K562 (cell line): ENCODE results near the gene CLP1. TPM values are rescaled to one million over a fixed set of nuclear protein-coding genes. Genes with fewer than 3 reads are reported as not detected.
A peak's percentile ranks its signal among the peaks of the same experiment; 100 is the strongest.

Experiments used
- BHLHE40 ChIP-seq: IDR thresholded peaks from 2 replicates; pipeline ENCODE4 v1.6.1; 2011; ENCODE audit warnings: low read length, improper control_type of control experiment
- FOXJ2 ChIP-seq: fragments of 200-800 bp; sonication (Bioruptor generic); IDR thresholded peaks from 2 replicates; pipeline ENCODE4 v1.6.1; 2016; ENCODE audit warnings: missing genetic modification characterization, missing compliant biosample characterization
- GTF2E2 ChIP-seq: fragments of 200-800 bp; sonication (Bioruptor generic); IDR thresholded peaks from 2 replicates; pipeline ENCODE4 v1.6.1; 2016; ENCODE audit warnings: missing genetic modification characterization, missing compliant biosample characterization
- HNRNPK ChIP-seq: fragments of 200-400 bp; formaldehyde crosslinking; IDR thresholded peaks from one replicate; pipeline ENCODE4 v1.6.1; 2018; ENCODE audit warnings: mild to moderate bottlenecking, low read depth, low read length; ENCODE audit not compliant: poor library complexity, severe bottlenecking
- KDM2B ChIP-seq: fragments of 250-450 bp; sonication (Bioruptor Pico); IDR thresholded peaks from 2 replicates; pipeline ENCODE4 v1.8.0; 2021; ENCODE audit warnings: mild to moderate bottlenecking, moderate library complexity
- MXI1 ChIP-seq: IDR thresholded peaks from 2 replicates; pipeline ENCODE4 v1.6.1; 2011; ENCODE audit warnings: low read depth, mild to moderate bottlenecking, improper control_type of control experiment, low read length
- SIN3B ChIP-seq: fragments of 450-650 bp; IDR thresholded peaks from 2 replicates; pipeline ENCODE4 v1.6.1; 2017; ENCODE audit warnings: low read depth, mild to moderate bottlenecking, moderate library complexity
- XRCC4 ChIP-seq: IDR thresholded peaks from one replicate; pipeline ENCODE4 v1.6.1; 2011; ENCODE audit not compliant: insufficient read depth, insufficient read length; ENCODE audit errors: extremely low read depth
- ZFX ChIP-seq: sonication (generic); formaldehyde crosslinking; IDR thresholded peaks from 2 replicates; pipeline ENCODE4 v1.8.0; 2022; ENCODE audit warnings: mild to moderate bottlenecking, missing genetic modification reagents, moderate library complexity
- ZNF143 ChIP-seq: sonication (generic); formaldehyde crosslinking; IDR thresholded peaks from 2 replicates; pipeline ENCODE4 v1.9.0; 2022; ENCODE audit warnings: mild to moderate bottlenecking, missing genetic modification reagents
- ZNF311 ChIP-seq: fragments of 250-450 bp; sonication (Bioruptor Pico); IDR thresholded peaks from 2 replicates; pipeline ENCODE4 v1.4.0; 2020; ENCODE audit warnings: mild to moderate bottlenecking, moderate library complexity
- polyA plus RNA-seq, 8 experiments: library from polyadenylated mRNA; depleted of rRNA in 4 of 8; stranded (reverse) in 5 of 8; unstranded in 3 of 8; fragments of >200 nt; fragmentation: Nextera tagmentation in 2 of 8; fragmentation: Illumina TruSeq in 1 of 8; extraction: Ambion mirVana in 2 of 8; extraction: Trizol in 1 of 8; gene quantifications; 2 replicates each; pipeline versions ENCODE4 v1.2.1 to v1.2.3, GENCODE V29; 2011 to 2014; ENCODE audit warnings: inconsistent platforms in 1 of 8, missing spikeins in 1 of 8
- total RNA-seq, 7 experiments: library from RNA; depleted of rRNA in 6 of 7; stranded (reverse); fragments of >200 nt in 6 of 7; fragmentation: Illumina TruSeq in 2 of 7; extraction: Trizol in 2 of 7; gene quantifications; 2 replicates each; pipeline versions ENCODE4 v1.2.1 to v1.2.3, GENCODE V29; 2011 to 2021; ENCODE audit warnings: low replicate concordance in 1 of 7
- TF ChIP-seq, protein P1 (sequence below): fragments of 450-650 bp; IDR thresholded peaks from 2 replicates; pipeline ENCODE4 v1.6.1; 2014; ENCODE audit warnings: low read depth, mild to moderate bottlenecking, moderate library complexity, borderline replicate concordance
- TF ChIP-seq, protein P2 (sequence below), 2 experiments: fragments of 450-650 bp in 1 of 2; sonication (generic) in 1 of 2; formaldehyde crosslinking in 1 of 2; IDR thresholded peaks in 1 of 2; conservative IDR thresholded peaks in 1 of 2; 2 replicates each; pipeline versions ENCODE4 v1.6.1 to v1.8.1; 2016 to 2023; ENCODE audit warnings: mild to moderate bottlenecking in 2 of 2, moderate library complexity in 2 of 2, inconsistent platforms in 1 of 2, missing genetic modification reagents in 1 of 2
- TF ChIP-seq, protein P3 (sequence below): fragments of 450-650 bp; IDR thresholded peaks from 2 replicates; pipeline ENCODE4 v1.6.1; 2016
- TF ChIP-seq, protein P4 (sequence below): sonication (generic); formaldehyde crosslinking; IDR thresholded peaks from 2 replicates; pipeline ENCODE4 v1.9.0; 2022; ENCODE audit warnings: mild to moderate bottlenecking, missing genetic modification reagents
- TF ChIP-seq, protein P5 (sequence below), 2 experiments: fragments of 450-650 bp in 1 of 2; IDR thresholded peaks; 2 replicates each; pipeline ENCODE4 v1.6.1; 2011 to 2017; ENCODE audit warnings: low read depth in 2 of 2, antibody characterized with exemption in 1 of 2, borderline replicate concordance in 1 of 2, low read length in 1 of 2, mild to moderate bottlenecking in 1 of 2, mixed read lengths in 1 of 2; ENCODE audit not compliant: control insufficient read depth in 1 of 2
- TF ChIP-seq, protein P6 (sequence below): sonication (generic); formaldehyde crosslinking; IDR thresholded peaks from 2 replicates; pipeline ENCODE4 v1.9.0; 2022; ENCODE audit warnings: mild to moderate bottlenecking, missing genetic modification reagents

CLP1 gene
- total and polyA plus RNA-seq, 9 of the 15 experiments (the other 6 are each of a cell fraction or from before 2014, with no cell fraction given): 19.1 to 46.2 (median 27.8) TPM

DNA sequence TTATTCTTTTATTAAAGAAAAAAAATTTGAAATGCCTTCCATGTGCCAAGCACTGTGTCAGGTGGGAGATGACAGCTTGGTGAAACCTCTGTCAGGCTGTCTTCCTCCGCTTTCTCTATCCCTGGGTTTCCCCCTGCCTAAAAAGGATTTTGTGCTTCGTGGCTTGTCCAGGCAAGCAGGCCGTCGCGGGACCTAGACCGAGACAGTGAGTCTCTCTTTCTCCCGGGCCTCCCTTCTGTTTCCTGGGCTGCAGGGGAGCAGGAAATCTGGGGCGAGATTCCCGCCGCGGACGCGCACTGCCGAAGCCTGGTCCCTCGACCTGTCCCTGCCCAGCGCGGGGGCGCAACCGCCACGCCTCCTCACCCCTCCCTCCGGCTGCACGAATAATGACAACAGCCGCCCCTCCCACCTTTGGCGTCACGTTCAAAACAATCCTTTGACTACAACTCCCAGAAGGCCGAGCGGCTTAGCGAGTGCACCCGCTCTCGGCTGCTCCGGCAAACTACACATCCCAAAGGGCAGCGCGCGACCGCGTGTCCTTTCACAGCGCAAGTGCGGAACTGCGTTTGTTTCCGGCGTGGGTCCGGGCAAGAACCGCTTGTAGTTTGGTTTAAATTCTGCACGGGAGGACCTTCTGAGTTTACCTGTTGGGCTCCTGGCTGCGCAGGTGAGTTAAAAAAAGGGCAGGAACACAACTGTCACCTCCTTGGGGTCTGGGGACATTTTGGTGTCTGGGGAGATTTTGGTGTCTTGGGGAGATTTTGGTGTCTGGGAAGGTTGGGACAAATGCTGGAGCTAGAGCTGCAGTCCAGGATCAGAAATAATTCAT lies at the start of gene CLP1 (continued):
- TF ChIP-seq ZNF311 (CRISPR knock-in tag) (0 out of 2 replicates have a peak, but pooled peaks have one; percentile 44), SIN3B (peak; percentile 47; the same call in 1 of the 2 replicates), BHLHE40 (peak; percentile 91), HNRNPK (no peak), MXI1 (peak; percentile 94), ZFX (CRISPR knock-in tag) (peak; percentile 79), KDM2B (CRISPR knock-in tag) (no peak), ZNF143 (CRISPR knock-in tag) (peak; percentile 98), FOXJ2 (tag) (peak; percentile 66; the same call in 1 of the 2 replicates), GTF2E2 (tag) (peak; percentile 46; the same call in 1 of the 2 replicates), XRCC4 (no peak)
- TF ChIP-seq, protein P1, sequence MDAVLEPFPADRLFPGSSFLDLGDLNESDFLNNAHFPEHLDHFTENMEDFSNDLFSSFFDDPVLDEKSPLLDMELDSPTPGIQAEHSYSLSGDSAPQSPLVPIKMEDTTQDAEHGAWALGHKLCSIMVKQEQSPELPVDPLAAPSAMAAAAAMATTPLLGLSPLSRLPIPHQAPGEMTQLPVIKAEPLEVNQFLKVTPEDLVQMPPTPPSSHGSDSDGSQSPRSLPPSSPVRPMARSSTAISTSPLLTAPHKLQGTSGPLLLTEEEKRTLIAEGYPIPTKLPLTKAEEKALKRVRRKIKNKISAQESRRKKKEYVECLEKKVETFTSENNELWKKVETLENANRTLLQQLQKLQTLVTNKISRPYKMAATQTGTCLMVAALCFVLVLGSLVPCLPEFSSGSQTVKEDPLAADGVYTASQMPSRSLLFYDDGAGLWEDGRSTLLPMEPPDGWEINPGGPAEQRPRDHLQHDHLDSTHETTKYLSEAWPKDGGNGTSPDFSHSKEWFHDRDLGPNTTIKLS: peak; percentile 92
- TF ChIP-seq, protein P2, sequence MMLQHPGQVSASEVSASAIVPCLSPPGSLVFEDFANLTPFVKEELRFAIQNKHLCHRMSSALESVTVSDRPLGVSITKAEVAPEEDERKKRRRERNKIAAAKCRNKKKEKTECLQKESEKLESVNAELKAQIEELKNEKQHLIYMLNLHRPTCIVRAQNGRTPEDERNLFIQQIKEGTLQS (IDR thresholded peaks at IDR 0.05): peak; percentile 18; the same call in 1 of the 2 replicates
- TF ChIP-seq, protein P2 (CRISPR knock-in tag; conservative IDR thresholded peaks at IDR 0.05): no peak
- TF ChIP-seq, protein P3, sequence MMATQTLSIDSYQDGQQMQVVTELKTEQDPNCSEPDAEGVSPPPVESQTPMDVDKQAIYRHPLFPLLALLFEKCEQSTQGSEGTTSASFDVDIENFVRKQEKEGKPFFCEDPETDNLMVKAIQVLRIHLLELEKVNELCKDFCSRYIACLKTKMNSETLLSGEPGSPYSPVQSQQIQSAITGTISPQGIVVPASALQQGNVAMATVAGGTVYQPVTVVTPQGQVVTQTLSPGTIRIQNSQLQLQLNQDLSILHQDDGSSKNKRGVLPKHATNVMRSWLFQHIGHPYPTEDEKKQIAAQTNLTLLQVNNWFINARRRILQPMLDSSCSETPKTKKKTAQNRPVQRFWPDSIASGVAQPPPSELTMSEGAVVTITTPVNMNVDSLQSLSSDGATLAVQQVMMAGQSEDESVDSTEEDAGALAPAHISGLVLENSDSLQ: peak; percentile 31; the same call in 1 of the 2 replicates
- TF ChIP-seq, protein P4, sequence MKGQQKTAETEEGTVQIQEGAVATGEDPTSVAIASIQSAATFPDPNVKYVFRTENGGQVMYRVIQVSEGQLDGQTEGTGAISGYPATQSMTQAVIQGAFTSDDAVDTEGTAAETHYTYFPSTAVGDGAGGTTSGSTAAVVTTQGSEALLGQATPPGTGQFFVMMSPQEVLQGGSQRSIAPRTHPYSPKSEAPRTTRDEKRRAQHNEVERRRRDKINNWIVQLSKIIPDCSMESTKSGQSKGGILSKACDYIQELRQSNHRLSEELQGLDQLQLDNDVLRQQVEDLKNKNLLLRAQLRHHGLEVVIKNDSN: peak; percentile 73
- TF ChIP-seq, protein P5, sequence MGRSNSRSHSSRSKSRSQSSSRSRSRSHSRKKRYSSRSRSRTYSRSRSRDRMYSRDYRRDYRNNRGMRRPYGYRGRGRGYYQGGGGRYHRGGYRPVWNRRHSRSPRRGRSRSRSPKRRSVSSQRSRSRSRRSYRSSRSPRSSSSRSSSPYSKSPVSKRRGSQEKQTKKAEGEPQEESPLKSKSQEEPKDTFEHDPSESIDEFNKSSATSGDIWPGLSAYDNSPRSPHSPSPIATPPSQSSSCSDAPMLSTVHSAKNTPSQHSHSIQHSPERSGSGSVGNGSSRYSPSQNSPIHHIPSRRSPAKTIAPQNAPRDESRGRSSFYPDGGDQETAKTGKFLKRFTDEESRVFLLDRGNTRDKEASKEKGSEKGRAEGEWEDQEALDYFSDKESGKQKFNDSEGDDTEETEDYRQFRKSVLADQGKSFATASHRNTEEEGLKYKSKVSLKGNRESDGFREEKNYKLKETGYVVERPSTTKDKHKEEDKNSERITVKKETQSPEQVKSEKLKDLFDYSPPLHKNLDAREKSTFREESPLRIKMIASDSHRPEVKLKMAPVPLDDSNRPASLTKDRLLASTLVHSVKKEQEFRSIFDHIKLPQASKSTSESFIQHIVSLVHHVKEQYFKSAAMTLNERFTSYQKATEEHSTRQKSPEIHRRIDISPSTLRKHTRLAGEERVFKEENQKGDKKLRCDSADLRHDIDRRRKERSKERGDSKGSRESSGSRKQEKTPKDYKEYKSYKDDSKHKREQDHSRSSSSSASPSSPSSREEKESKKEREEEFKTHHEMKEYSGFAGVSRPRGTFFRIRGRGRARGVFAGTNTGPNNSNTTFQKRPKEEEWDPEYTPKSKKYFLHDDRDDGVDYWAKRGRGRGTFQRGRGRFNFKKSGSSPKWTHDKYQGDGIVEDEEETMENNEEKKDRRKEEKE (IDR thresholded peaks at IDR 0.05; ENCODE audit: borderline replicate concordance in 1 of 2, control insufficient read depth in 1 of 2, low read depth in 2 of 2, low read length in 1 of 2): no peak
- TF ChIP-seq, protein P6, sequence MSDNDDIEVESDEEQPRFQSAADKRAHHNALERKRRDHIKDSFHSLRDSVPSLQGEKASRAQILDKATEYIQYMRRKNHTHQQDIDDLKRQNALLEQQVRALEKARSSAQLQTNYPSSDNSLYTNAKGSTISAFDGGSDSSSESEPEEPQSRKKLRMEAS (CRISPR knock-in tag): peak; percentile 94
